Mononuclear cell (primary cell): ENCODE results near the gene RBM4. TPM values are rescaled to one million over a fixed set of nuclear protein-coding genes. Genes with fewer than 3 reads are reported as not detected.
"Not testable (repeated sequence)": the region's sequence is repeated elsewhere in the genome, so short reads cannot be mapped to it uniquely, and the experiment has no call there.

ENCODE experiments used
- H3K27me3 ChIP-seq: 2 replicates; pipeline ENCODE4 v1.6.0; 2011; ENCODE audit warnings: low read length, control low read depth; ENCODE audit not compliant: insufficient read depth
- H3K4me1 ChIP-seq: 2 replicates; pipeline ENCODE4 v1.5.1; 2011; ENCODE audit warnings: mild to moderate bottlenecking, low read length, control low read depth; ENCODE audit not compliant: insufficient read depth
- H3K4me3 ChIP-seq: 2 replicates; pipeline ENCODE4 v1.5.1; 2011; ENCODE audit warnings: mild to moderate bottlenecking, low read length, moderate library complexity
- H3K9me3 ChIP-seq: 2 replicates; pipeline ENCODE4 v1.5.1; 2011; ENCODE audit warnings: low read depth, mild to moderate bottlenecking, control low read depth, low read length
- total RNA-seq: library from RNA; depleted of rRNA; stranded (reverse); fragments of >200 nt; gene quantifications from one replicate; pipeline ENCODE4 v1.2.3, GENCODE V29; 2012

RBM4 gene
- total RNA-seq, 1 donor, result 112 TPM

GRCh38 chr11:66631883-66632282, 6.6 kb upstream of the RBM4 start:
- H3K4me1 ChIP-seq, result peaks cover under 1% of the 10 kb centered on the region
- no peaks in the 10 kb centered on the region for H3K27me3 ChIP-seq
- no peaks in the 10 kb centered on the region for H3K9me3 ChIP-seq
- no peak overlapping the region for H3K4me3 ChIP-seq

DNA sequence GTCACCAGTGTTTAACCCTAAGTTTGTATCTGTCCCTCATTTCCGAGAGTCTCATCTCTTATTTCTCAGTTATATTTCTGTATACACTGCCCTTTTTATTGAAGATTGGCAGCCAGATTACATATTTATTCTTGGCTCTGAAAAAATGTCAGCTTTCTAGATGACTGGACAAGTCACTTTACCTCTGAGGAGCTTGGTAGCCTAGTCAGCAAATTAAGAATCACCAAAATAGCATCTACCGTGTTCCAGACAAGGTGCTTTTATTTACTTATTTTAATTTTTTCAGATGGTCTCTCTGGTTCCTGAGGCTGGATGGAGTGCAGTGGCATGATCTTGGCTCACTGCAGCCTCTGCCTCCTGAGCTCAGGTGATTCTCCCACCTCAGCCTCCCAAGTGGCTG, 5.6 kb upstream of the RBM4 start:
- Histone ChIP-seq H3K27me3 (no peaks in the 10 kb centered on the region), H3K4me1 (peaks cover 11% of the 10 kb centered on the region), H3K9me3 (no peaks in the 10 kb centered on the region), H3K4me3 (no peak overlapping the region)

GRCh38 chr11:66636411-66636810, 2.1 kb upstream of the RBM4 start:
- H3K9me3 ChIP-seq, result no peaks in the 10 kb centered on the region

GRCh38 chr11:66637557-66638176, 836 bp upstream of the RBM4 start:
- Histone ChIP-seq H3K9me3 (no peaks in the 10 kb centered on the region), H3K27me3 (no peaks in the 10 kb centered on the region), H3K4me3 (peak overlapping the region; percentile 38), H3K4me1 (peaks cover 50% of the 10 kb centered on the region)

More at GRCh38 chr11:66636411-66636810, 2.1 kb upstream of the RBM4 start:
- Histone ChIP-seq H3K4me3 (no peak overlapping the region), H3K27me3 (no peaks in the 10 kb centered on the region), H3K4me1 (peaks cover 37% of the 10 kb centered on the region)

DNA sequence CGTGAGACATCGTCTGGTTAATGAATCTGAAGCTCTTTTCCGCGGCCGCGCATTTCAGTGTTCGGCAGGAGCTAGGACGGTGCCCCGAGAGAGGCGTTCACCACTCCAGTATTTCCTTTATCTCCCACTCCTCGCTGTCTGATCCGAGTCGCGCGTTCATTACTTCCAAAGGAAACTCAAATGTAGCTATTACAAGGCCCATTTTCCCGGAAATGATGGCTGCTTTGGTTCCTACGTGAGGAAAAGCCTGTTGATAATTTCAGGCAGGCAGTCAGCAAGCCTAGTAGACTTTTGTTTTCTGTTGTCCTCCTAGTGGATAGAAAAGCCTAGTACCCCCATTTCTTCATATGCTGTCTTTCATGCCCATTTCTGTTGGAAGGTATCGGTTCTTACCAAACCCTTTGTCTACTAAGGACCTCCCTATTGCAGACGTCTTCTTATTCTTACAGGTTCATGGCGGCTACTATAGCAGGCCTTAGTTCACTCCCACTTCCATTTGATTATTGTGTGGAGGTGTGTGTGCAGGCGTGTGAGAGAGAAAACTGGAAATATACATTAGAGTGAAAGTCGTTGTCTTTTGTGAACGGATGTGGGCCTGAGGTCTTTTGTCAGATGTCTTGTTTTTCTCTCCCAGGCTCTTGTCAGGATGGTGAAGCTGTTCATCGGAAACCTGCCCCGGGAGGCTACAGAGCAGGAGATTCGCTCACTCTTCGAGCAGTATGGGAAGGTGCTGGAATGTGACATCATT, 737 bp downstream of the RBM4 start:
- Histone ChIP-seq H3K4me3 (peak overlapping the region; percentile 95), H3K4me1 (peaks cover 63% of the 10 kb centered on the region), H3K27me3 (no peaks in the 10 kb centered on the region), H3K9me3 (no peaks in the 10 kb centered on the region)

- H3K4me3 ChIP-seq, H3K27me3 ChIP-seq, H3K9me3 ChIP-seq: not testable (repeated sequence)
- peaks cover 69% of the 10 kb centered on the region for H3K4me1 ChIP-seq
Measured at GRCh38 chr11:66639814-66640340, 1.4 kb downstream of the RBM4 start.

GRCh38 chr11:66641834-66642233, 3.3 kb downstream of the RBM4 start:
- peaks cover 87% of the 10 kb centered on the region for H3K4me1 ChIP-seq
- no peak overlapping the region for H3K4me3 ChIP-seq
- no peaks in the 10 kb centered on the region for H3K27me3 ChIP-seq
- H3K9me3 ChIP-seq, result no peaks in the 10 kb centered on the region

DNA sequence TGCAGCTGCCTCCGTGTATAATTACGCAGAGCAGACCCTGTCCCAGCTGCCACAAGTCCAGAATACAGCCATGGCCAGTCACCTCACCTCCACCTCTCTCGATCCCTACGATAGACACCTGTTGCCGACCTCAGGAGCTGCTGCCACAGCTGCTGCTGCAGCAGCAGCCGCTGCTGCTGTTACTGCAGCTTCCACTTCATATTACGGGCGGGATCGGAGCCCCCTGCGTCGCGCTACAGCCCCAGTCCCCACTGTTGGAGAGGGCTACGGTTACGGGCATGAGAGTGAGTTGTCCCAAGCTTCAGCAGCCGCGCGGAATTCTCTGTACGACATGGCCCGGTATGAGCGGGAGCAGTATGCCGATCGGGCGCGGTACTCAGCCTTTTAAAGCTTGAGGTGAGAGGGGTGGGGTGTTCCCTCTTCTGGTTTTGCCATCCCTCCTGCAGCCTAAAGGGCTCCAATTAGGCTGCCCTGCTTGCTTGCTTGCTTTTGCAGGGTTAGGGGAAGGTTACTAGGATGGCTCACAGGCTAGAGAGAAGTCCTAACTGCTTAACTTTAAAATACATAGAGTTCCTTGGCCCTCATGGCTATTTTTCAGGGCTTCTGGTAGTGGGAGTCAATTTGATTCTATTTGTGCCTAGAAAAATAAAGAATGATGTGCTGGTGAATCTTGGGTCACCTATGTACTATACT, 5.4 kb downstream of the RBM4 start:
- Histone ChIP-seq H3K4me1 (peaks cover 74% of the 10 kb centered on the region), H3K9me3 (no peaks in the 10 kb centered on the region), H3K4me3 (no peak overlapping the region), H3K27me3 (no peaks in the 10 kb centered on the region)

DNA sequence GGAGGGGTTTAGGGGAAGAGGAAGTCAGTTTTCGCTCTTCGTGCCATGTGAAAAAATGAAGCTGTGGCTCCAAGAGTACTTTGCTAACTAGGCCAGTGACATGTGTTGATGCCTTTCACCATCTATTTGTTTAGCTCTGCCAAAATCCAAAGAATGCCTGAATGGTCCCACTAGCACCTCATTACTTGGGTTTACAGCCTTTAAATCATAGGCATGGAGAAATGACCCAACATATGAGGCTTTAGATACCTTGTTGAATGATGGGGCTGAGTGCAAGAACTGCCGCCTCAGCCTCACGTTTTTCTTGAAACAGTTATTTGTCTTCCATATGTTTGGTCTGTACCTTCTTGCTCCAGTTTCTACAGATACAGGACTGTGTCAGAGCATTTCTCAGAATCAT, 8.3 kb downstream of the RBM4 start:
- H3K4me1 ChIP-seq, result peaks cover 50% of the 10 kb centered on the region
- no peak overlapping the region for H3K4me3 ChIP-seq
- no peaks in the 10 kb centered on the region for H3K9me3 ChIP-seq
- H3K27me3 ChIP-seq, result no peaks in the 10 kb centered on the region

DNA sequence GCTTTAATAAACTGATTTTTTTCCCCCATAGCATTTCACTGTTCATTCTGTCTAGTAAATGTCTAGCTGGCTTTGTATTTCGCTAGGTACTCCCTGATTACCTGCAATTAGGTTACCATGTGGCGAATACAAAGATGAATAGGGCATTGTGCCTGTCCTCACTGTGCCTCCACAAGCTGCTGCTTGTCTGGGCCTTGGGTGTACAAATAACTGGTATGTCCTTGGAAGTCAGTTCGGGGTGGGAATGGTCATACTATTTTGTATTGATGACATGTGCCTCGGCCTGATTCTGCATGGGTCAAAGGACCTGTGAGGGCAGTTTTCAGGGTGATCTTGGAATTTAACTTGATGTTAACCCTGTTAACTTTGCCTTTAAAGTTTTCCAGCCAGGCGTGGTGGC, 11.4 kb downstream of the RBM4 start:
- Histone ChIP-seq H3K4me1 (peaks cover 26% of the 10 kb centered on the region), H3K4me3 (no peak overlapping the region), H3K9me3 (no peaks in the 10 kb centered on the region), H3K27me3 (no peaks in the 10 kb centered on the region)

DNA sequence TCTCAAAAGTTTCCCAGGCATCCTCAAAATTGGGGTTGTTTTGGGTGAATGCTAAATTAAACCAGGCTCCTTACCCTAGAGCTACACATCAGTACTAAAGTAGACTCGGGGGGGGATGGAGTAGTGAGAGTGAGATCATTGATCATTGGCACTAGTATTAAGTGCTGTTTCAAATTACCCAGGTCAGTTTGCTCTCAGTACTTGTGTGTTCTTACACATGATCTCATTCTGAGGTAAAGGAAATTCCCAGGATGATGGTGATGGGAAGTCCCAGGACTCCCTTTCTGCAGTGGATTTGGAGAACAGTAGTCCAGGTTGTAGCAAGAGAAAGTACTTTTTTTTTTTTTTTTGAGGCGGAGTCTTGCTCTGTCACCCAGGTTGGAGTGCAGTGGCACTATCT, 12.5 kb downstream of the RBM4 start:
- Histone ChIP-seq H3K27me3 (no peaks in the 10 kb centered on the region), H3K9me3 (no peaks in the 10 kb centered on the region), H3K4me1 (peaks cover 16% of the 10 kb centered on the region), H3K4me3 (no peak overlapping the region)

- H3K4me3 ChIP-seq, result no peak overlapping the region
- H3K9me3 ChIP-seq, result no peaks in the 10 kb centered on the region
- H3K4me1 ChIP-seq, result peaks cover 8% of the 10 kb centered on the region
- H3K27me3 ChIP-seq, result no peaks in the 10 kb centered on the region
Measured at GRCh38 chr11:66652651-66653050, 14.1 kb downstream of the RBM4 start.

GRCh38 chr11:66653123-66653522, 14.6 kb downstream of the RBM4 start:
- H3K9me3 ChIP-seq, result no peaks in the 10 kb centered on the region
- no peaks in the 10 kb centered on the region for H3K27me3 ChIP-seq
- no peak overlapping the region for H3K4me3 ChIP-seq
- peaks cover 8% of the 10 kb centered on the region for H3K4me1 ChIP-seq

GRCh38 chr11:66659763-66660162, 21.3 kb downstream of the RBM4 start:
- Histone ChIP-seq H3K27me3 (no peaks in the 10 kb centered on the region), H3K9me3 (no peaks in the 10 kb centered on the region), H3K4me3 (no peak overlapping the region), H3K4me1 (peaks cover 17% of the 10 kb centered on the region)

GRCh38 chr11:66663741-66664296, 25.3 kb downstream of the RBM4 start:
- H3K27me3 ChIP-seq, result no peaks in the 10 kb centered on the region
- H3K9me3 ChIP-seq, result no peaks in the 10 kb centered on the region
- H3K4me3 ChIP-seq, result no peak overlapping the region
- peaks cover 19% of the 10 kb centered on the region for H3K4me1 ChIP-seq
